GM21825 (cell line): Measurements from ENCODE around the gene GRAMD1B.

Source experiments
- ATAC-seq: cut with Tn5 transposase; IDR thresholded peaks from one replicate; pipeline ENCODE4 v1.9.1; 2021; ENCODE audit warnings: mild to moderate bottlenecking, moderate library complexity; ENCODE audit not compliant: unreplicated experiment

Gene GRAMD1B

DNA sequence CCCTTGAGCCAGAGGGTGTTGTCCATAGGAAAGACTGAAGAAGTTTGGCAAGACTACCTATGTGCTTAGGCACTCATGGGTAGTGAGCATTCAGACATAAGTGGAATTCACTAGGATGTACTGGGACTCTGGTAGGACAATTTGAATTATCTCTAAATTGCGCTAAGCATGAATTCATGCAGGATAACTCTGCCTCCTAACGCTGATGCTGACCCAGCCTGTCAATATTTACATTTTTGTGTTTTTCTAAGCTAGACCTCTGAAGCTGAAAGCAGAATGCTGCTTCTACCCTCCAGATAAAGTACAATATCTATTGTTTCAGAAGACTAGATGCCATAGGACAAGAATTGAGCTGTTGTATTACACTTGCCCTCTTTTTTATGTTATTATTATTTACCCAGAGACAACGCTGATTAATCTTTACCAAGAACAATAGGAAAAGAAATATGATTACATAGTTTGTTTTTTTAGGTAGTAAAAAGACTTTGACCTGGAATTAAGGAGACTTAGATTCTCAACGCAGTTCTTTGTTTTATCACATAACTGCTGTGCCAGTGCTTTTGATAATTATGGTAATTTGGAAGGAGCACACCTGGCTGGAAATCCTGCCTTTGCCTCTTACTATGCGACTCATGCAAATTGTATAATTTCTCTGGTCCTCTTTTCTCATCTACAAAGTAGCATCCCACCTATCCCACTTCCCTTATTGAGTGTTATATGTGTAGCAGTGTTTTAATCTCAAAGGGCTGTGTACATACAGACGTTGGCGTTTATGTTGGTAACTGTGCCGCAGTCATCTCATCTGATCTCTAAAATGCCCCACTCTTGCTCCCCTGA, 21.2 kb upstream of the GRAMD1B start:
- no peak for ATAC-seq

DNA sequence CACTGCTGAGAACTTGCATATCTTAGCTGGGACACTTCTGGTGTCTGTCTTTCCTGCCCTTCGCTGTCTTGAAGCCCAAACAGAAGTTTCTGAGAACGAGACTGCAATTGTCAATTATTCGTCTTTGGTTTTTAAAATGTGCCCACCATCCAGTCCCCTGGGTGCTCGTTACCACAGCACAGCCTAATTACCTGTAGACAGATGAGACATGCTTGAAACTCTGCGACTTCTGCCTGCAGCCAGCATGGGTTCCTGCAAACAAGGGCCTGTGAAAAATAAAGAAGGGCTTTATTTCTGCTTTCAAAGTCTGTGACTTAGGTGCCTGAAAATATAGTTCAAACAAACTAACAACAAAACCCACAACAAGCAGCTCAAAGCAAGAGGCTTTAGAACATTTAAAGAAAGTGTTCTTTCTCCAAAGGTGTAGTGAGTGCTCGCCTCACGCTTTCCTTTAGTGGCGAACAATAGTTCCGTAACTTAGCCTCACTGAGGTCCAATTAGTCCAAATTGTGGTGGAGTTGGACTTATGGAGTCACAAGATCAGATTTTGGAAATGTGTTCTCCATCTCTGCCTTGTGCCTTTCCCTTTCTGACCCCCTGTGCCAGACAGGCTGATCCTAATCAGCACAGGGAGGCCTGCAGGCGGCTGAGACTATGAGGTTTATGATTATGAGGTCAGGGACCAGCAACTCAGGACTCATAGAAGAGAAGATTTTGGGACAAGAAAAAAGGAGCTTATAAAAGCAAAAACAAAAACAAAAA, 20.4 kb upstream of the GRAMD1B start:
- ATAC-seq, result no peak

DNA sequence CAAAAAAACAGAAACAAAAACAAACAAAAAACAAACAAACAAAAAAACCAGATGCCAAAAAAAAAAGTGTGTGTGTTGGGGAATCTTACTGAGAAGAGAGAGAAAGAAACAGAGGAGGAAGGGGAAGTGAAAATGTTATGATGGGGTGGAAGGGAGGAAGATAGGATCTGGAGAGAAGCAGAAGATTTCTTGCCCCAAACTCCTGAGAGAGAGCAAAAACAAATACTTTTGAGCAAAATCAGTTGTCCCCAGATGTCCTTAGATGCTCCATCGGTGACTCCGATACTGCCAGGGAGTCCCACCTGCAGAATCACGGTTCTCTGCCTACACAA, 19.9 kb upstream of the GRAMD1B start:
- no peak for ATAC-seq

DNA sequence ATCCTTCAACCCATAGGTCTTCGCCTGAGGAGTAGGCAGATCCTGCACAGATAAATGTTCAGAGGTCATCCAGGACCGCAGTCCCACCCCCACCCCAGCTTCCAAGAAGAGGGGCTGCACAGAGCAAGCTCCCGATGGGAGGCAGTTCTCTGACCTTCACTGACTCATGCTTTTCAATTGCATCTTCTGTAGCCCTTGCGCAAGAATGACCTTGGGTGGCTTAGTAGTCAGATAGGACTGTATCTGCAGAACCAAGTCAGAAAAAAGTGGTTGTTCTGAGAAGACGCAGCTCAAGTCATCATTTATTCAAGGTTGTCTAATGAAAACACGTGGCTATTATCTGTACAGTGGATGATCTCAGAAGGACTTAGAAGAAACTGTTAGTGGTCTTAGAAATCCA, 16.4 kb upstream of the GRAMD1B start:
- ATAC-seq, result no peak

DNA sequence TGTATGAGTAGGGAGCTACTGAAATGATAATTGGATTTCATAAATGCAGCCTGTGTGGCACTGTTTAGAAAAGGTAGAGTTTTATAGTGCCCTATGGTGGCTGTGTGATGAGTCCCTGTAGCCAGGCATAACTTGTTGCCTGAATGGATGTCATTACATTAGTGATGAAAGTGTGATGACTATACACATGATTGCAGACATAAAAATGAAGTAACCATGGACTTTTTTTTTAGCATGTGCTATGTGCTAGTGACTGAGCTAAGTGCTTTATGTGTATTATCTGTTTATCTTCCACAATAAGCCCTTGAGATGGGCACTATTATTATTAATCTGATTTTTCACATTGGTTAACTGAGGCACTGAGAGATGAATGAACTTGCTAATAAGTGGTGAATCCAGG, 13.5 kb upstream of the GRAMD1B start:
- ATAC-seq, result no peak

DNA sequence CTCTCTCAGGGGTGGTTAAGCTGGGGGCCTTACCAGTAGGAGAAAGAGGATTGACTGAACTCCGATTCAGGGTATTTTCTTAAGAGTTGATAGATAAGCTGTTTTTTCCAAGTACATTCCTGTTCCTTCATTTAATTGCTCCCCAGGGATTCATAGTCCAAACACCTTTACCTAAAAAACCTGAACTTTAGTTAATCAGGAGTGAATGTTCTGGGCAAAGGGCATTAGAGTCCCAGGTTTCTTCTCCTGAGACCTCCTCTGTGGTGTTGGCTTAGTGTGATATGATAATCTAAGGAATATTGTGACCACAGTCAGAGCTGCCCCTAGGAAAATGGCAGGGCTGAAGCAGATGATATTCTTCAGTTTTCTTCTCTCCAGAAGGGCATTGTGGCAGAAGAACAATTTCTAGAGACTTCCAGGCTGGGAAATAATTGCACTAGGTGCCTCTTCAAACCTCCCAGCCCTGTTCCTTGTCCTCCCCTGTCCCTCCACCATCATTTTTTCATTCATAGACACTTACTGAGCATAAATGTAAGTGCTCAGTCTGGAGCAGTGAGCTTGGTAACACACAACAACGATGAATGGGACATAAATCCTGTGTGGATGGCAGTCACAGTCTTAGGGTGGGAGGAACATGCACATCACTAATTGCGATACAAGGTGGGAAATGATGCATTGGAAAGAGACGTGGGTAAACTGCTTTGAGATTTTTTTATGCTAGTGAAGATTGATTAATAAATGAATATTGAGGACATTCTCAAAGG, 11.5 kb upstream of the GRAMD1B start:
- no peak for ATAC-seq

DNA sequence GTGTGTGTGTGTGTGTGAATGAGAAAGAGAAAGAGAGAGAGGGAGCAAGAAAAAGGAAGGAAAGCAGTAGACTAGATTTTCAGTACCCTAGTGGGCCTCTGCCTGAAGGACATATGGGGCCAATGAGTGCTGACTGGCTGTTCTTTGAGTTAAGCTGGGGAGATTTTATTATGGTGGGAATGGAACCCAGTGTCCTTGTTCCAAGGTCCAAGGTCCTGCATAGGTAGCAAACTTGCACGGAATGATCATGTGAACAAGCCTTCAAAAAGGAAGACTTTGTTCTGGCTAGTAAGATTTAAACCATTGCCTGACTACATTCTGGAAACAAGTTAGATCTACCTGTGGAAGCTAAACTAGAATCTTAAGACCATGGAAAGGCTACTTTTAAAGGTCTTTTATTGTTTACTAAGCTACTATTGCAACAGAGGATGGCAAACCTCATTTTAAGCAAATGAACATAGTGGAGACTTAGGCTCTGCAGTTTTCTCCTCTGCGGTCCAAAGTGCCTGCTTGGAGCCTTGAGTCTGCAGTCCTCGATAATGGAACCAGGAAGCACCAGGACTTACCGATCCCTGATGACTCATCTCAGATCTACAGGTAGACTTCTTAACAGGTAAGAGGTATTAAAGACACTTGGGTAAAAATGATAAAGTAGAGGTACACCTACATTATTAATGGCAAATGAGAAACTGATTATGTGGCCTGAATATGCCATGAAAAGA, 10.2 kb upstream of the GRAMD1B start:
- no peak for ATAC-seq

DNA sequence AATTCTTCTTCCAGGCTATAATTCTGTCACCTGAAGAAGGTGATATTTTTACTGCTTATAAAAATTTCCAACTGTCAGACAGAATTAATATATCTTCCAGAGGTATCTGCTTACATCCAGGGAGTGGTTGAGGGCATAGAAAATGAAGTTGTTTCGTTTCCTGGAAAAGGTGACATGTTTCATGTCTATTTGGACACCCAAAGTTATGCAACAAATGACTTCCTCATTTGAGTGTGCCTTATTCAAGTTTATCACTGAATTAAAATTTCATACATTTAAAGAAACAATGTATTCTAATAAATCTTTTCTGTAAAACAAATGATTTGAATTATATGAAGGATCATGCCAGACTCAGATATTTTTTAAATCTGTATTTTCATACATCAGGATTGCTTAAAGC, 8.5 kb upstream of the GRAMD1B start:
- no peak for ATAC-seq

DNA sequence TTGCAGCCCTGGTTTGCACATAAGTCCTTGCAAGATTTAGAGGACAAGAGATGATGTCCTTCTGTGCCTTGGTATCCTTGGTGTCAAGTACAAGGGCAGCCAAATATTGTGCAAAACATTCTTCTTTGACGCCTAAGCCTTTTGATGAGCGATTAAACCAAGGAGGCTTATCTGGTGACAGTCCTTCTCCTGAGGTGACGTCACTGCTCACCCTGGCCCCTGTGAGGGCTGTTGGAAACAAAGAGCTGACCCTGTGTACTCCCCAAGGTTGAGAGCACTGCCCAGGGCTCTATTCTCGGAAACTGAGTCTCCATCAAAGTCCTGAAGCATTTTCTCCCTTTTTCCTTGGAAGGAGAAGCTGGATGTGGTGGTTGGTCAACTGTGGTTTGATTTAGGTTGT, 4.7 kb upstream of the GRAMD1B start:
- no peak for ATAC-seq

DNA sequence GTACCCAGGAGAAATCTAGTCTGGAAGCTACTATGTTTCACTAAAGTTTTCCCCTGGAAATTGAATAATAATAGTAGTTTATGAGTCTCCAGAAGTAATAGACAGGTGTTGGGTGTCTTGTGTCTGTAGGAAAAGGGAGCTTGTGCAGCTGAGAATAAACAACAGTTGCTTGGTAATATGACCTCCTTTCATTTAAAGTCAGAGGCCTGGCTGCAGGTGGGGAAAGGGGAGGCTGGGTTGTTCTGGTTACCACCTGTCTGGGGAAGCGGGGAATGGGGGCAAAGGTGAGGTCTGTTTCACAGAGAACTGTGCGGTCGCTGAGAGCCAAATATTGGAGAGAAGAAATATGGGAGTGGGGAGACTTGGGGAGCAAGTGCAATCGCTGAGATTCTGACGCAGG, 3.3 kb upstream of the GRAMD1B start:
- no peak for ATAC-seq

DNA sequence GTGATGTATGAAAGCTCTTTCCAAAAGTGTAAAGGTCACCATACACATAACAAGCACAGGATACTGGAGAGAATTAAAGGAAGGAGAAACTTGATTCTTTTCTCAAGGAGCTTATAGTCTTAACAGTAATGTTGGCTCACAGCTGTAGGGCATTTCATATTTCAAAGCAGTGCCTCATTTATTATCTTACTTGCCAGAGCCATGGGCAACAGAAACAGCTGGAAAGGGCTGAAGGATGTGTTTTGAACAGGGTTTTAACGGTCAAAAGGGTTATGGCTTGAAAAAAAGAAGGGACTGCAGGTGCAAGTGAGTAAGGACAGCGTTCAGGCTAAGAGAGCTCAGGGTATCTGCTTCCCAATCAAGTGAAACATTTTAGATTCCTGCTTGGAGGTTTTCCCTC, 2.7 kb upstream of the GRAMD1B start:
- no peak for ATAC-seq

DNA sequence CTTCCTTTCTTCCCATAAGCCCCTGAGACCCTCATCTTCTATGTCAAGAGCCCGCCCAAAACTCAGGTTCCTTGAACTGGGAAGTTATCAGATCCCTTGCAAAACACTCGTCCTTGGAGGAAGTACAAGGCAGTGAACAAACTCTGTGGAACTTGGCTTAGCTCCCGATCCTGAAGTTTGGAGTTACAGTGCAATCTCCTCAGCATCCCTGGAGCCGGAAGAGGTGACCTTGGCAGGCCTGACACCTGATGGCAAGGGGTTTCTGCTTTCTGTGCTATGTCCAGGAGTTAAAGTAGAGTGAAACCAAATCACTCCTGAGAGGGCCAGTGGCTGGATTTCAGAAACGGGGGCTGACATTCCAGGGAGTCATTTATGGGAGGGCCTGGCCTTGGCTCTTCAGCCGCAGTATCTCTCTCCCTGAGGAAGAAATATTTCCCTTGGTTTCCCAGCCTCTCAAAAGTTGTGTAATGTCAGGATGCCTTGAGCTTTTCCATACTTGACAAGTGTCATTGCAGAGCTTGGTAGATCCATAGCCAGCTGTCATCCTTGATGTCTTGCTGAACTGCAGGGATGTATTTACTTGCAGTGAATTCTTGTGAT, 1.9 kb upstream of the GRAMD1B start:
- ATAC-seq, result no peak

DNA sequence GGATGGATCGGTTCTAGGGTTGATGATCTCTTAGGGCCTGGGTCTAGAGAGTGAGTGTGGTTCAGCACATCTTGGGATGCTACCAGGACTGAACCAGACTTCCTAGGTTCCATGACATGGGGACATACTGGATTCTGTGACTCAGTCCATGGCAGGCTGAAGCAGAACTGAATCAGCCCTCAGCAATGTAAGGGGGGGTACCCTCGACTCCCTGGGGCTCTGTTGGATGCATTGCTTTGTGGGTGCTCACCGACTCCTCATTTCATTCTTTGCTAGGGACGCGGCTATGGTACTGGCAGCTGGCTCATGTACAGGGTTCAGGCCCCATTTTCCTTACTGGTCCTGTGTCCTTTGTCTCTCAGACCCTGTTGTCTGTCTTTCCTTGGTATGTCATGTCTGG, 733 bp upstream of the GRAMD1B start:
- no peak for ATAC-seq

DNA sequence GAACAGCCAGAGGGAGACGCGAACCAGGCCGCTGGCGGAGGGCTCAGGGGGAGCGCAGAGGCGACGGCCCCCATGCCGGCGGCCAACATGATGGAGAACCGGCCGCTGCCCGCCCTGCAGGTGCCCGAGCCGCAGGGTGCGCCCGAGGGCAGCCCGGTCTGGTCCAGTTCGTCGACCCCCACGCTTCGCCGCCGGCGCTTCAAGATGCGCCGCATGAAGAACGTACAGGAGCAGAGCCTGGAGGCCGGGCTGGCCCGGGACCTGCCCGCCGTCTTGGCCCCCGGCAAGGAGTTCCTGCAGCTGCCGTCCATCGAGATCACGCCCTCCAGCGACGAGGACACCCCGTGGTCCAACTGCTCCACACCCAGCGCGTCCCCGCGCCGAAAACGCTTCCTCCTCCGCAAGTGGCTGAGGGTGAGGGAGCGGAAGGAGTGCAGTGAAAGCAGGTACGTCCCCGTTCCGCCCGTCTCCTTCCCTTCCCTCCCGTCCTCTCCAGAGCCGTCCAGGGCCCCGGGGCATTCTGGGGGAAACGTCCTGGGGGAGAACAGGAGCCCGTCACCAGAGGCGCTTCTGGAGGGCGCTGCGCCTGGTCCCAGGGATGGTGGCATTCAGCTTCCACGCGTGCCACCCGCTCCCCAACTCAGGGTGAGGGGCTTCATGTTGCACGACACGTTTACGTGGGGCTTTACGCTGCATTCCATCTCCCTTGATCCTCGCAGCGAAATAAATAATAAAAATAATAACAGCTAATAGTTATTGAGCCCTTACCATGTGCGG, 840 bp downstream of the GRAMD1B start:
- ATAC-seq, result peak; percentile 37

DNA sequence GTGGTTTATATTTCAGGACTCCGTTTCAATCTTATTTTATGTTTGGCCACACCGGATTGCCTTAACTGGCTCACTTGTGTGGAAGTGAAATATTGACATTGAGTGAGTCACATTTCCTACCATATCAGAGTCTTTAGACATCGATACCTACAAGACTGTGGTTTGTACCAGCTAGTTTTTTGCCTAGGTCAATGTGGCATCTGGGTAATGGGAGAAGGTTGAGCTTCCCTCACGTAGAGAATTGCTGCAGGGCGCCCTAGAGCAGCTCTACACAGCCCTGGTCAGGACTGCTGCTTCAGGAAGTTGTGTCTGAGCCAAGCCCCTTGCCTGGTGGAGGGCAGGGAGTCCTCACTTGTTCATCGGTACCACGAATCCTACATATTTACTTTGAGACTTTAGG, 1.6 kb downstream of the GRAMD1B start:
- ATAC-seq, result no peak

DNA sequence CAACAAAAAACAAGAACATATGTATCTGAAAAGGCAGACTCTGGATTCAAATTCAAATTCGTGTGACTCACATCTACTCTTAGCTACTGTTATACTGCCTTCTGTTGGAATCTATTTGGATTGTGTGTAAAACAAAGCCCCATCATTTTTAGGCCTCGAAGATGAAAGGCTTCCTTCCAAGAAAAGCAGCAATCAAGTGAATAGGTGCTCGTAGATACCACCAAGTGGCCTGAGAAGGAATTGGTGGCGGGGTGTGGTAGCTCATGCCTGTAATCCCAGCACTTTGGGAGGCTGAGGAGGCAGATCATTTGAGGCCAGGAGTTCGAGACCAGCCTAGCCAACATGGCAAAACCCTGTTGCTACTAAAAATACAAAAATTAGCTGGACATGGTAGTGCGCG, 4.2 kb downstream of the GRAMD1B start:
- ATAC-seq, result no peak

DNA sequence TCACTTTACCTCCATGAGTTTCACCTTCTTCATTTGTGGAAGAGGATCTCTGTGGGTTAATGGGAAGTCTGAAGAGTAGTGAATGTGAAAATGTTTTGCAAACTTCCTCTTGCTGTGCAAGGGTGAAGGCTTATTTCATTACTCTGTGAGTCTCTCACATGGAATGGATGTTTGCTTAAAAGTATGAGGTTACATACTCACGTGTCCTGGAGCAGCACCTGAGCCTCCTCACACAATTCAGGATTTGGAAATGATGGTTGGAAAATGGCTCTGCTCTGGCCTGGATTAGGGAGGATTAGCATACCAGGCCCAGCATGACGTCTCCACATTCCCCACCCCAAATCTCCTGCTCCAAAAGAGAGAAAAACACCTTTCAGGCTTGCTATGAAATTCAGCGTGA, 4.8 kb downstream of the GRAMD1B start:
- no peak for ATAC-seq

DNA sequence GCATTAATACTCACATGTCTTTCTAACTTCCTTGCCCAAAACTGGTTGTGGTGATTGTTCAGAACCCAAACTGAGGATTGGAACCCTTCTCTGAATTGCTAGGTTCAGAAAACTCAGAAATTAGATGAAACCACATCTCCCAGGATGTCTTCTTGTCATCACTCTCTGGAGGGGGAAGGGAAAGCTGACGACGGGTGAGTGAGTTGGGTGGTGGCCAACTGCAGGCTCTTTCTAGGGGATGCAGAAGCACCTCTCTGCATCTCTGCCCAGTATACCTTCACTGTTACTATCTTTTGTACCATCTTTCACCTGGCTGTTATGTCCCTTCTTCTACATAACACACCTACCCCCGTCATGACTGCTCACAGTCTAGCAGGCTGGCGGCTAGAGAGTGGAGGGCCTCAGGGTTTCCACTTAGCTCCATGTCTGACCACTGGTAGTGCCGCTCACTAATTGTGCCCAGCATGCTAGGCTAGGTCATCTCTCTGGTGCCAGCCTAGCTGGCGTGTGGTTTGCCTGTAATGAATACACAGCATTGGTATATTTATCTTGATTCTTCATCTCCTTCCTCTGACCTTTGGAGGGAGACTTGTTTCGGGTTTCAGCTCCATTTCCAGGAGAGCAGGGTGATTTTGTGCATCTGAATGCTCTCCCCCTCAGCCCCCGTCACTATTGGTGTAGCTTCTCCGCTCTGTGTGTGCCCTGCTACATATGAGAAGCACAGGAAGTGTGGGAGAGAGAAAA, 7.3 kb downstream of the GRAMD1B start:
- ATAC-seq, result no peak

DNA sequence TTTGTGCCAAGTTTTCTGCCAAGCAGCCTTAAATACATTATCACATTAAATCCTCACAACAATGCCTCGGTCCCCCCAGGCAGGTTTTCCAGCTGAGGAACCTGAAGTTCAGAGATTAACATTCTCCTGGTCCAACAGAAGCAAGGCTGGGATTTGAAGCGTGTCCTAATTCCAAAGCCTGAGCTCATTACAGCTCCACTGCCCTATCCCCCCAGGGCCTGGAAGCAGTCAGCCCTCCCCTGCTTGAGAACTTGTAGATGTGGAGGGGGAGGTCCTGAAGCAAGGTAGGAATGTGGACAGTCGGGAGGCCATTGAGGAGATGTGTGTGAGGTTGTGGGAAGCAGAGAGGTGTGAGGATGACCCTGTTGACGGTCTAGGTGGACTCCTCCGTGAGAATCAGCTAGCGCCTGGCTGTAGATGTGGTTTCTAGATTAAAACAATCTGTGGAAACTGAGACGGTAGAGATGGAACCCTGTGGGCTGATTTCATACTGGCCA, 8.1 kb downstream of the GRAMD1B start:
- no peak for ATAC-seq
